Cardiac muscle cell (in vitro differentiated cells and primary cell): ENCODE data around the gene DPPA5. TPM values are rescaled to one million over a fixed set of nuclear protein-coding genes. Genes with fewer than 3 reads are reported as not detected.

Experiments used
- DNase-seq, 2 donors: peaks; one replicate each; pipeline versions ENCODE4 v3.0.0 to v3.0.0-alpha.2; 2010 to 2017; ENCODE audit warnings: low read depth in 1 of 2, low spot score in 1 of 2
- H3K27ac ChIP-seq: fragments of 200-600 bp; sonication (generic); 2 replicates; pipeline ENCODE4 v1.5.1; 2016
- H3K27me3 ChIP-seq: fragments of 200-600 bp; sonication (generic); 2 replicates; pipeline ENCODE4 v1.6.0; 2016; ENCODE audit warnings: control low read depth
- H3K36me3 ChIP-seq: fragments of 200-600 bp; sonication (generic); 2 replicates; pipeline ENCODE4 v1.5.1; 2016; ENCODE audit warnings: control low read depth
- H3K4me1 ChIP-seq: fragments of 200-600 bp; sonication (generic); 2 replicates; pipeline ENCODE4 v1.8.1; 2017; ENCODE audit warnings: low read depth, mild to moderate bottlenecking, mixed run types
- H3K4me3 ChIP-seq: fragments of 200-600 bp; sonication (generic); 2 replicates; pipeline ENCODE4 v1.5.1; 2016; ENCODE audit warnings: mild to moderate bottlenecking
- H3K9me3 ChIP-seq: fragments of 200-600 bp; sonication (generic); 2 replicates; pipeline ENCODE4 v1.5.1; 2017; ENCODE audit warnings: low read depth, mild to moderate bottlenecking, control low read depth
- polyA plus RNA-seq: library from polyadenylated mRNA; unstranded; fragments of >200 nt; fragmentation: Nextera tagmentation; extraction: Ambion mirVana; gene quantifications from 2 replicates; pipeline ENCODE4 v1.2.1, GENCODE V29; 2016
- total RNA-seq: library from RNA; depleted of rRNA; stranded (reverse); fragments of >200 nt; gene quantifications from 2 replicates; pipeline ENCODE4 v1.2.3, GENCODE V29; 2016
- TF ChIP-seq, protein P1 (sequence below): IDR thresholded peaks from 2 replicates; pipeline ENCODE4 v1.5.1; 2012; ENCODE audit warnings: low read depth, mild to moderate bottlenecking, low read length

DPPA5 gene
- total and polyA plus RNA-seq, 2 experiments from 2014 or later: not detected

DNA sequence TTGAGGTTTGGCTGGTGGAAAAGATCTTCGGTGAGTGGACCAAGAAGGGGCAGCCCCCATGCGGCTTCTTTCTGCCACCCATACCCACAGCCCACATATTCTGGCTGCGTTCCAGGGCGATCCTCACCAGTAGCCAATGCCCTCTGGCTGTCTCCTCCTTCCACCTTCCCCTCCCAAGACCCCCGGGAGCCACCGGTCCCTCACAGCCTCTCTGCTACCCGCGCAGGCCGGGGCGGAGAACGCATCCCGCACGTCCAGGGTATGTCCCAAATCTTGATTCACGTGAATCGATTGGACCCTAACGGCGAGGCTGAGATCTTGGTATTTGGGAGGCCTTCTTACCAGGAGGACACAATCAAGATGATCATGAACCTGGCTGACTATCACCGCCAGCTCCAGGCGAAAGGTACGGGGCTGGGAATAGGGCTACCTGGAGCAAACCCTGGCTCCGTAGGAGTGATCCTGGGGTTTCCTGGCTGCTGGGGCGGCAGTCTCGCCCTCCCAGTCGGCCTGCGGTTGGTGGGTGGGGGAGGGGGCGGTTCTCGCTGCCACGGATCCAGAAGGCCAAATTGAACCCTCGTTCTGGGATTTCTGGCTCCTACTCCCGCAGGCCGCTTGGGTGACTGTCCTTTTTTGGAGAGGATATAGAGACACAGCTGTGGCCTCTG, 8.9 kb upstream of the DPPA5 start:
- H3K27me3 ChIP-seq: no peaks in the 10 kb centered on the region
- H3K27ac ChIP-seq: no peak overlapping the region
- H3K36me3 ChIP-seq: no peaks in the 10 kb centered on the region
- DNase-seq: no peak
- H3K9me3 ChIP-seq: no peaks in the 10 kb centered on the region
- H3K4me3 ChIP-seq: no peak overlapping the region
- no peaks in the 10 kb centered on the region for H3K4me1 ChIP-seq
- TF ChIP-seq, protein P1, sequence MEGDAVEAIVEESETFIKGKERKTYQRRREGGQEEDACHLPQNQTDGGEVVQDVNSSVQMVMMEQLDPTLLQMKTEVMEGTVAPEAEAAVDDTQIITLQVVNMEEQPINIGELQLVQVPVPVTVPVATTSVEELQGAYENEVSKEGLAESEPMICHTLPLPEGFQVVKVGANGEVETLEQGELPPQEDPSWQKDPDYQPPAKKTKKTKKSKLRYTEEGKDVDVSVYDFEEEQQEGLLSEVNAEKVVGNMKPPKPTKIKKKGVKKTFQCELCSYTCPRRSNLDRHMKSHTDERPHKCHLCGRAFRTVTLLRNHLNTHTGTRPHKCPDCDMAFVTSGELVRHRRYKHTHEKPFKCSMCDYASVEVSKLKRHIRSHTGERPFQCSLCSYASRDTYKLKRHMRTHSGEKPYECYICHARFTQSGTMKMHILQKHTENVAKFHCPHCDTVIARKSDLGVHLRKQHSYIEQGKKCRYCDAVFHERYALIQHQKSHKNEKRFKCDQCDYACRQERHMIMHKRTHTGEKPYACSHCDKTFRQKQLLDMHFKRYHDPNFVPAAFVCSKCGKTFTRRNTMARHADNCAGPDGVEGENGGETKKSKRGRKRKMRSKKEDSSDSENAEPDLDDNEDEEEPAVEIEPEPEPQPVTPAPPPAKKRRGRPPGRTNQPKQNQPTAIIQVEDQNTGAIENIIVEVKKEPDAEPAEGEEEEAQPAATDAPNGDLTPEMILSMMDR: no peak

DNA sequence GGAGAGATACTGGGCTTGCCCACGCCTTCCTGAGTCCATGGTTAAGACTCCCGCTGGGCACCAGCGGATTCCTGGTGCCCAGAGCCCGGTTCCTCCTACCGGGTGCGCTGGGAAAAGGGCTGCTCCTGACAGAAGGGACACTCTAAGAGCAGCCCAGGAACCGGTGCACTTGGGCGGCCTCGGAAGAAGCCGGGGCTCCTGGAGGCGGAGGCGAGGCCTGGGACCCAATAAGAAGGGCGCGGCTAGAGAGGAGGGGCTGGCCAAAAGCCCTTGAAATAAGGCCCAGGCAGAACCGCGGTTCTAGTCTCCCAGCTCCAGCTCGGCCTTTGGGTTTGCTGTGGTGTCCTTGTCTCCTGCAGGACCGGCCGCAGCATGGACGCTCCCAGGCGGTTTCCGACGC, 8.3 kb upstream of the DPPA5 start, which contains the start of gene KHDC3L:
KHDC3L (plus strand) TSS at position 301 of the 400 bp plus-strand sequence; CDS start at position 373, 72 bp downstream.
- no peaks in the 10 kb centered on the region for H3K36me3 ChIP-seq
- H3K4me1 ChIP-seq: no peaks in the 10 kb centered on the region
- H3K27me3 ChIP-seq: no peaks in the 10 kb centered on the region
- TF ChIP-seq, protein P1: no peak
- H3K9me3 ChIP-seq: no peaks in the 10 kb centered on the region
- no peak within 1 kb of the TSS for H3K27ac ChIP-seq
- no peak within 1 kb of the TSS for H3K4me3 ChIP-seq
- DNase-seq: no peak

DNA sequence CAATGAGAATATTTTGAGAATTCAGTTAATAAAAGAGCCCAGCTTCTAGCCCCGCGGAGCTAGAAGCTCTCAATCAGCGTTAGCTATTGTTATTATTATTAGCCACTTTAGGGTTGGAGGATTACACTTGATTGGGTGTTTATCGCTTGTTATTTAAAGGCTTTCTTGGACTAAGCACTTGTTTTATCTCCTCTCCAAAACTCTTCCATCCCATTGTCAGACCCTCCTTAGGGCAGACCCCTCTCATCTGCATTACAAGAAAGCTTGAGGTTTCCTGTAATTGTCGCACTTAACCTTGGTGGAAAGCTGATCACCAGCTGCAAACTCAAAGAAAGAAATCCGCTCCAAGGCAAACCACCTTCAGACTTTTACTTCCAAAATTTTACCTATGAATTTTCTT, 4.8 kb downstream of the DPPA5 start:
- TF ChIP-seq, protein P1: no peak
- Histone ChIP-seq H3K9me3 (no peaks in the 10 kb centered on the region), H3K4me1 (no peaks in the 10 kb centered on the region), H3K27me3 (no peaks in the 10 kb centered on the region), H3K36me3 (no peaks in the 10 kb centered on the region), H3K27ac (no peak overlapping the region), H3K4me3 (no peak overlapping the region)
- no peak for DNase-seq

DNA sequence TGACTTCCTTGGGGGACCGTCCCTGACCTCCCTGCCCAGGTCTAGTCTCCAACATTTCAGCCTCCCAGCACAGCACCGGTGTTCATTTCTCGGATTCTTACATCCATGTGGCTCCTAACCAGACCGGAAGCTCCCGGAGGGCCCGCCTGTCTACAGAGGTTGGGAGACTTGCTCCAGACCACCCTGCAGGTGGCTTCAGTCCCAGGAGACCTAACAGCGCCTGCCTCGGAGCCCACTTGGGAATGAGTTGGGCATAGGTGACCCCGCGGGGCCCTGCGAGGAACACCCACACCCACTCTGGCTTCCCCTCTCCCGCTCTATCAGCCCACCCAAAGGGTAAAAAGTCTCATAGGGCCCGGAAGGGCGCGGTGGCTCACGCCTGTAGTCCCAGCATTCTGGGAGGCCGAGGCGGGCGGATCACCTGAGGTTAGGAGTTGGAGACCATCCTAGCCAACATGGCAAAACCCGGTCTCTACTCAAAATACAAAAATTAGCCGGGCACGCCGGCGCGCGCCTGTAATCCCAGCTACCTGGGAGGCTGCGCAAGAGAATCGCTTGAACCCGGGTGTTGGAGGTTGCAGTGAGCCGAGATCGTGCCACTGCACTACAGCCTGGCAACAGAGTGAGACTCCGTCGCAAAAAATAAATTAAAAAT, 5.4 kb downstream of the DPPA5 start:
- no peaks in the 10 kb centered on the region for H3K4me1 ChIP-seq
- H3K9me3 ChIP-seq: no peaks in the 10 kb centered on the region
- TF ChIP-seq, protein P1: no peak
- no peak for DNase-seq
- no peaks in the 10 kb centered on the region for H3K27me3 ChIP-seq
- H3K36me3 ChIP-seq: no peaks in the 10 kb centered on the region
- H3K27ac ChIP-seq: no peak overlapping the region
- no peak overlapping the region for H3K4me3 ChIP-seq

DNA sequence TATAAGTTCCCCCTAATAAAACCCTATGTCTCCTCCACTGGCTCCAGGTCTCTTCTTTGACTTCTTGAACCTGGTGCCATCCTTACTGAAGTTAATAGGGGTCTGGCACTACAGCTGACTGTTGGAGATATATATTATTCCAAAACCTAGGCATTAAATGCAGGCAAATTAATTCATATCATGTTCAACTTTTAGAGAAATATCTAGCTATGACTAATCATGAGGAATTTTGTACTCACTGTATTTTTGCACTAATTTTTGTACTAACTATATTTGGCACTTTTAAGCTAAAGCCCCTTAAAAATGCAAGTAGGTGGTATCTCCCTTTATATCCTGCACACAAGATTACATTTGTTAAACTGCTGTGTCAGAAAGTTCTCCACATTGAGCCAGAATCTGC, 10.9 kb downstream of the DPPA5 start:
- H3K9me3 ChIP-seq: no peaks in the 10 kb centered on the region
- no peak overlapping the region for H3K4me3 ChIP-seq
- TF ChIP-seq, protein P1: no peak
- H3K27ac ChIP-seq: no peak overlapping the region
- H3K4me1 ChIP-seq: no peaks in the 10 kb centered on the region
- no peaks in the 10 kb centered on the region for H3K27me3 ChIP-seq
- H3K36me3 ChIP-seq: no peaks in the 10 kb centered on the region
- no peak for DNase-seq
